Stomach (tissue), 4 donors: ENCODE results near the gene KCNC3.

Experiments used
- CTCF ChIP-seq, 7 experiments: fragments of 450-650 bp in 4 of 7; fragments of 200-600 bp in 3 of 7; sonication (generic) in 3 of 7; IDR thresholded peaks; one replicate each; pipeline ENCODE4 v1.5.1; 2016 to 2019; ENCODE audit warnings: antibody characterized with exemption in 7 of 7, control low read depth in 2 of 7, mild to moderate bottlenecking in 1 of 7
- EP300 ChIP-seq: sonication (generic); formaldehyde crosslinking; IDR thresholded peaks from one replicate; pipeline ENCODE4 v1.6.1; 2017; ENCODE audit warnings: antibody characterized with exemption
- POLR2A ChIP-seq, 4 donors: fragments of 450-650 bp; IDR thresholded peaks; one replicate each; pipeline ENCODE4 v1.6.1; 2016; ENCODE audit warnings: antibody characterized with exemption in 4 of 4, control low read depth in 2 of 4, mild to moderate bottlenecking in 1 of 4, moderate library complexity in 1 of 4

- TF ChIP-seq CTCF (IDR thresholded peaks at IDR 0.05), result no peak
- no peak for TF ChIP-seq EP300
- TF ChIP-seq POLR2A (IDR thresholded peaks at IDR 0.05), result no peak
Measured at GRCh38 chr19:50317115-50317514, 12.1 kb downstream of the KCNC3 start.
